Activated naive CD4-positive, alpha-beta T cell treated with anti-CD3 and anti-CD28 coated beads, Interleukin-2, amount 50 U/mL, for 72 hours (primary cell): ENCODE results near the gene EPSTI1. TPM values are rescaled to one million over a fixed set of nuclear protein-coding genes. Genes with fewer than 3 reads are reported as not detected.

Source experiments
- ATAC-seq, 2 donors: fragments of 150-1000 bp; cut with Tn5 transposase; 2 replicates each; pipeline ENCODE4 v1.10.0; 2021; ENCODE audit warnings: mild to moderate bottlenecking in 2 of 2, moderate library complexity in 2 of 2
- DNase-seq, 2 donors: peaks; one replicate each; pipeline ENCODE4 v3.0.0; 2021 to 2022; ENCODE audit warnings: low spot score in 2 of 2
- H3K27ac Mint-ChIP-seq, 2 donors: one replicate each; pipeline ENCODE4 v1.8.0; 2022; ENCODE audit warnings: mild to moderate bottlenecking in 2 of 2, mixed read lengths in 2 of 2
- H3K36me3 Mint-ChIP-seq, 2 donors: one replicate each; pipeline ENCODE4 v1.8.0; 2022; ENCODE audit warnings: mixed read lengths in 2 of 2
- H3K9me3 Mint-ChIP-seq, 2 donors: one replicate each; pipeline ENCODE4 v1.8.0; 2022; ENCODE audit warnings: mixed read lengths in 2 of 2
- total RNA-seq, 2 donors: library from RNA; stranded (reverse); gene quantifications; one replicate each; pipeline ENCODE4 v1.2.3, GENCODE V29; 2022

EPSTI1 gene
- total RNA-seq, 2 donors from 2014 or later = 12.7 to 18.7 TPM

- H3K36me3 Mint-ChIP-seq = peaks cover 11 to 17% of the 10 kb centered on the region in 2 donors
- no peaks in the 10 kb centered on the region for H3K9me3 Mint-ChIP-seq
- peak overlapping the region in 1 of 2 donors; percentile 30 for H3K27ac Mint-ChIP-seq
- ATAC-seq = no peak
- no peak for DNase-seq
These were observed 26.8 kb downstream of the EPSTI1 start for GRCh38 chr13:42965281-42965680.

GRCh38 chr13:42964761-42965161 is 27.3 kb downstream of the EPSTI1 start:
- DNase-seq = no peak
- peaks cover 11 to 17% of the 10 kb centered on the region in 2 donors for H3K36me3 Mint-ChIP-seq
- ATAC-seq = no peak
- H3K27ac Mint-ChIP-seq = peak overlapping the region; percentile 30 to 44
- no peaks in the 10 kb centered on the region for H3K9me3 Mint-ChIP-seq

- ATAC-seq (no peak), DNase-seq (no peak)
- no peak overlapping the region for H3K27ac Mint-ChIP-seq
- H3K9me3 Mint-ChIP-seq = no peaks in the 10 kb centered on the region
- peaks cover 30 to 41% of the 10 kb centered on the region in 2 donors for H3K36me3 Mint-ChIP-seq
These were observed 32.4 kb downstream of the EPSTI1 start for GRCh38 chr13:42959615-42960014.

- H3K9me3 Mint-ChIP-seq = no peaks in the 10 kb centered on the region
- ATAC-seq (no peak), DNase-seq (no peak)
- H3K36me3 Mint-ChIP-seq = peaks cover 28 to 37% of the 10 kb centered on the region in 2 donors
- H3K27ac Mint-ChIP-seq = no peak overlapping the region
These were observed 34.2 kb downstream of the EPSTI1 start for GRCh38 chr13:42957881-42958280.

- Mint-ChIP-seq H3K27ac (no peak overlapping the region), H3K9me3 (peaks cover 0 to 5% of the 10 kb centered on the region in 2 donors), H3K36me3 (peaks cover 40 to 59% of the 10 kb centered on the region in 2 donors)
- ATAC-seq (no peak), DNase-seq (no peak)
These were observed 41.9 kb downstream of the EPSTI1 start for GRCh38 chr13:42950181-42950580.

GRCh38 chr13:42947925-42948324 is 44.1 kb downstream of the EPSTI1 start:
- ATAC-seq (no peak), DNase-seq (no peak)
- H3K36me3 Mint-ChIP-seq = peaks cover 46 to 56% of the 10 kb centered on the region in 2 donors
- no peak overlapping the region for H3K27ac Mint-ChIP-seq
- H3K9me3 Mint-ChIP-seq = peaks cover 4 to 11% of the 10 kb centered on the region in 2 donors

GRCh38 chr13:42946927-42947326 is 45.1 kb downstream of the EPSTI1 start:
- ATAC-seq = no peak
- Mint-ChIP-seq H3K27ac (no peak overlapping the region), H3K36me3 (peaks cover 36 to 46% of the 10 kb centered on the region in 2 donors)

GRCh38 chr13:42929886-42930535 is 62.0 kb downstream of the EPSTI1 start:
- ATAC-seq (no peak), DNase-seq (no peak)
- no peak overlapping the region for H3K27ac Mint-ChIP-seq
- H3K9me3 Mint-ChIP-seq = no peaks in the 10 kb centered on the region
- peaks cover 6 to 7% of the 10 kb centered on the region in 2 donors for H3K36me3 Mint-ChIP-seq

More at GRCh38 chr13:42946927-42947326, 45.1 kb downstream of the EPSTI1 start:
- peaks cover 4 to 6% of the 10 kb centered on the region in 2 donors for H3K9me3 Mint-ChIP-seq
- DNase-seq = no peak

- ATAC-seq = no peak
- Mint-ChIP-seq H3K36me3 (peaks cover 0 to 10% of the 10 kb centered on the region in 2 donors), H3K9me3 (no peaks in the 10 kb centered on the region), H3K27ac (no peak overlapping the region)
- no peak for DNase-seq
These were observed 65.5 kb downstream of the EPSTI1 start for GRCh38 chr13:42926555-42926954.

- ATAC-seq (no peak), DNase-seq (no peak)
- Mint-ChIP-seq H3K9me3 (no peaks in the 10 kb centered on the region), H3K27ac (no peak overlapping the region), H3K36me3 (peaks cover 0 to 10% of the 10 kb centered on the region in 2 donors)
These were observed 66.0 kb downstream of the EPSTI1 start for GRCh38 chr13:42926043-42926442.

GRCh38 chr13:42925626-42926025 is 66.4 kb downstream of the EPSTI1 start:
- DNase-seq (no peak), ATAC-seq (no peak)
- Mint-ChIP-seq H3K9me3 (no peaks in the 10 kb centered on the region), H3K36me3 (peaks cover 0 to 10% of the 10 kb centered on the region in 2 donors), H3K27ac (no peak overlapping the region)

- no peak overlapping the region for H3K27ac Mint-ChIP-seq
- H3K9me3 Mint-ChIP-seq = no peaks in the 10 kb centered on the region
- DNase-seq = no peak
- ATAC-seq = no peak
- peaks cover 0 to 13% of the 10 kb centered on the region in 2 donors for H3K36me3 Mint-ChIP-seq
These were observed 67.7 kb downstream of the EPSTI1 start for GRCh38 chr13:42924344-42924743.

- no peak for ATAC-seq
- H3K36me3 Mint-ChIP-seq = peaks cover 7 to 9% of the 10 kb centered on the region in 2 donors
These were observed 84.3 kb downstream of the EPSTI1 start for GRCh38 chr13:42907745-42908144.

GRCh38 chr13:42906257-42906656 is 85.8 kb downstream of the EPSTI1 start:
- peak overlapping the region in 1 of 2 donors; percentile 76 for H3K27ac Mint-ChIP-seq
- no peak for DNase-seq
- H3K9me3 Mint-ChIP-seq = no peaks in the 10 kb centered on the region
- no peak for ATAC-seq
- H3K36me3 Mint-ChIP-seq = peaks cover 0 to 4% of the 10 kb centered on the region in 2 donors

More at GRCh38 chr13:42907745-42908144, 84.3 kb downstream of the EPSTI1 start:
- peaks cover 0 to 2% of the 10 kb centered on the region in 2 donors for H3K9me3 Mint-ChIP-seq
- no peak for DNase-seq
- no peak overlapping the region for H3K27ac Mint-ChIP-seq

GRCh38 chr13:42905579-42905978 is 86.5 kb downstream of the EPSTI1 start:
- Mint-ChIP-seq H3K9me3 (no peaks in the 10 kb centered on the region), H3K36me3 (peaks cover 0 to 4% of the 10 kb centered on the region in 2 donors), H3K27ac (peak overlapping the region in 1 of 2 donors; percentile 76)
- ATAC-seq (no peak), DNase-seq (no peak)

GRCh38 chr13:42899266-42899665 is 92.8 kb downstream of the EPSTI1 start:
- Mint-ChIP-seq H3K36me3 (peaks cover 0 to 11% of the 10 kb centered on the region in 2 donors), H3K27ac (no peak overlapping the region), H3K9me3 (no peaks in the 10 kb centered on the region)
- ATAC-seq = no peak
- DNase-seq = no peak

GRCh38 chr13:42895776-42896175 is 96.3 kb downstream of the EPSTI1 start:
- DNase-seq (no peak), ATAC-seq (no peak)
- no peaks in the 10 kb centered on the region for H3K9me3 Mint-ChIP-seq
- peaks cover 0 to 11% of the 10 kb centered on the region in 2 donors for H3K36me3 Mint-ChIP-seq
- no peak overlapping the region for H3K27ac Mint-ChIP-seq

GRCh38 chr13:42894765-42895243 is 97.2 kb downstream of the EPSTI1 start:
- Mint-ChIP-seq H3K27ac (no peak overlapping the region), H3K36me3 (peaks cover 0 to 11% of the 10 kb centered on the region in 2 donors), H3K9me3 (no peaks in the 10 kb centered on the region)
- DNase-seq (no peak), ATAC-seq (no peak)
